ENCODE results near the gene FREM2.

The FREM2 gene

GRCh38 chr13:38763446-38764381, 76.8 kb downstream of the FREM2 start:
- DNase-seq = no peak

GRCh38 chr13:38766799-38767198, 79.9 kb downstream of the FREM2 start:
- DNase-seq = no peak

- no peak for DNase-seq
Measured at GRCh38 chr13:38767506-38768265, 80.8 kb downstream of the FREM2 start.

GRCh38 chr13:38769526-38769925, 82.6 kb downstream of the FREM2 start:
- DNase-seq = no peak

DNA sequence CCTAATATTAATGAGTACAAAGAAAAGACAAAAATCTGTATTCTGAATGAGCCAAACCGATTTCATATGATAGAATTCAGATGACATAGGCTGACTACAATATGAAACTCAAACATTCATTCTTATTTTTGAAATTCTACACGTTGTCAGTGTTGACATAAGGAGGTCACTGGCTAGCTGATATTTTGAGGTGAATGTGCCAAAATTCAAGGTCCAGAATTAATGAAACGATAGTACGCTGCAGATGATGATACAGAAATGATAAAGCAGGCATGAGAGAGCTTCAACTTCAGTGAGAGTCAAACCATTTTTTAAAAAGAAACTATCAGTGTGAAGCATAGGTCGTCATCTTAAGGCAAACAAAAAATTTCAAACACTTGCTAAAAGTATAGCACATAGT, 88.2 kb downstream of the FREM2 start:
- no peak for DNase-seq

DNA sequence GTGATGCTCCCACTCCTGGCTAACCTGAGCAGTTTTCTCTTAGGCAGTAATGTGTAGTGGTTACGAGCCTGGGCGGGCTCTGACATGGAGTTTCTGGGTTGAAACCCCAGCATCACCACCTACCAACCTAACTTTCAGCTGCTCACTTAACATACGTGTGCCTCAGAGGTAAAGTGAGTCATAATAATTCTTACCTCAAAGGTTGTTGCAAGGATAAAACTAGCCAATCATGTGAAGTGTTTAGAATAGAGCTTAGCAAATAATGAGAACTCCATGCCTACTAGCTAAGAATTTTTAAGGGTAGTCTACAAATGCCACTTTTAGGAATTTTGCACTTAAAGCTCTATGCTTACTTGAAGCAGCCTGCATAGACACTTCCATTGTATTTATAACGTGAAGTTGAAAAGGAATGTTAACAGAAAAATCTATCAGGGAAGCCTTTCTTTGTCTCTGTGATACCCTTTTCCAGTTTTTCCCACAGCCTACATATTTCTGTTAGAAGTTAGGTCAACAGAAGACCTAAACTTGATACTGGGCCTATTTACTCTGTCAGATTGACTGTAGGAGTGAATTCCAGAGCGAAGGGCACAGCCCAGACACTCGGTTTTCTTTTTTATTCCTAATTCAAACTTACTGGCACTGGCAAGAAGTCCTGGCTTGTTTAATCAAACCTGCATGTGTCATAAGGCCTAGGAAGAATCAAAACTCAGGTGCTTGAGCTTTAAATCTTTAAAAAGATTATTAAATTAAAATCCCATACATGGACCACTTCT, 90.7 kb downstream of the FREM2 start:
- DNase-seq = no peak

GRCh38 chr13:38781539-38781938, 94.7 kb downstream of the FREM2 start:
- no peak for DNase-seq

GRCh38 chr13:38784036-38784880, 97.4 kb downstream of the FREM2 start:
- no peak for DNase-seq

DNA sequence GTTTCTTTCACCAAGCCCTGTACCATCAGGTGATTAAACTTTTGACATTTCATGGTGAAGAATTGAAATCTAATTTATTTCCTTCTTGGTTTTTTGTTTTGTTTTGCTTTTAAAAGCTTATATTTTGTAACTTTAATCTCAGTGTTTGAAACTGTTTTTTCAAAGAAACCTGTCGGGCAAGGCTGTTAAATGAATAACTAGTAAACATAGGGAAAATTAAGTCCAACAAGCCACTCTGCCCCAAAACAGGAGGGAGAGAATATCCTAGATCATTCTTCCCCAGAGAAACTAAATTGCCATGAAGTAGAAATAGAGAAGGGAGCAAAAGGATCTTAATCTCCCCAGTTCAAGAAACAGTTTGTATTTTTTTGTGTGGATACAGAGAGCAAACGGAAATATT, 98.2 kb downstream of the FREM2 start:
- no peak for DNase-seq

DNA sequence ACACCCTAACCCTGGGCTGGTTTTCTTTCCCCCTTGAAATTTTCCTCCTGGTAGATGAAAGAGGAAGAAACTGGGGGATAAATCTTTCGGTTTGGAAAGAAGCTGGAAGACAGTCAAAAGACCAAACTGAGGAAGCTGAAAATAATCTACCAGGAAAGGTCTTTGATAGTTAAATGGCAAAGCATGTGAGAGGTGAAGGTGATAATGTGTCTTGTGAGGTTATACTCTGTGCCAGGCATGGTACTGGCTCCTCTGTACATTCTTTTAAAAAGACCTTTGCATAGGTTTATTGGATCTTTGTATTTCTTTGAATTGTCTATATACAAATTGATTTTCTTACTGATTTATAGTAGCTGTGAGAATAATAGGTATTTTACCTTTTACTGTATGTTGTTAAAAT, 98.6 kb downstream of the FREM2 start:
- DNase-seq = no peak

DNA sequence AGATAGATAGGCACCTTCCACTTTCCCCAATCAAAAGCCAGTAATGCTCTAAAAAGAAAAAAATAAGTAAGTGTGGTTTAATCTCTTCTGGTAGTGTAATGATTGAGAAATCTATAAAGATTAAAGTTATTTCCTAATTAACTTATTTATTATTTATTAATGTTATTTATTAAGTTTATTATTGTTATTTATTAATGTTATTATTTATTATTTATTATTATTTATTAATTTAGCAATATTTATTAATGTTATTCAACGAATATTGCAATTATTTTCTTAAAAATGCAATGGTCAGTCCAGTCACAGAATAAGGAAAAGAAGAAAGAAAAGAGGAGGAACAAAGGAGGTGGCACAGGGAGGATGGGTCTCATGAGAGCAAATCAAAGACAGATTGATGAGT, 100.7 kb downstream of the FREM2 start:
- no peak for DNase-seq

- no peak for DNase-seq
Measured at GRCh38 chr13:38796890-38797289, 110.0 kb downstream of the FREM2 start.

DNA sequence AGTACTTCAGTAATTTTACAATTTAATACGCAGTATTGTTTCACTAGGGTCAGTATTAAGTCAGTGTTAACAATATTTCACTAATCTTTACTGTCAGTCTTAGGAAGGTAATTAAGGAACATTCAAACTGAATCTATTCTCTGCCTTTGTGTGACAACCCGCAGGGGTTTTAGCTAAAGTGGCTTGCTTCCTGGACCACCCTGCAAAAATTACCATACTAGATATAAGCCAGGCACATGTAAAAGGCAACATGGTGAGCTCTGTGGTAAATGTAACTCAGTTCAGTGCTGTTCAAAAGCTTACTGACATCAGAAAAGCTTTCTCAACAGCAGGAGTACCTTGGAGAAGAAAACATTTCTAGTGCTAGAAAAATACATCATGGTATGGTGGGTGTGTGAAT, 116.7 kb downstream of the FREM2 start:
- DNase-seq = no peak

DNA sequence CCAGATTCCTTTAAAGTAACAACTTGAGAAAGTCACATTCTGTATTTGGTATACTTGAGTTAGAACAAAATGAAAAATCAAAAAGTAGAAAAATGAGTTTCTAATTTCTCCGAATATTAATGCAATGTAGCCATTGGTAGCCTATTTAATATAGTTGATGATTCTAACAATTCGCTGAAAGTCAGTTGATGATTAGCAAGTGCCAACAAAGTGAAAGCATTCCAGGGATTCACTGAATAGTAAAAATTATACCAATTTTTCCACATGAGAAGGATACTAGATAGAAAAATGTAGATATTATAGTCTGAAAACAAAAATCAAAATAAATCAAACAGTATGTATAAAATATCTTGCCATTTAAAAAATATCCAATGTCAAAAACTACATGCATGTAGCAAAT, 117.2 kb downstream of the FREM2 start:
- no peak for DNase-seq

- DNase-seq = no peak
Measured at GRCh38 chr13:38804536-38804935, 117.7 kb downstream of the FREM2 start.

GRCh38 chr13:38814331-38814730, 127.5 kb downstream of the FREM2 start:
- DNase-seq = no peak

- DNase-seq = no peak
Measured at GRCh38 chr13:38819053-38819452, 132.2 kb downstream of the FREM2 start.

GRCh38 chr13:38819596-38819995, 132.7 kb downstream of the FREM2 start:
- no peak for DNase-seq

DNA sequence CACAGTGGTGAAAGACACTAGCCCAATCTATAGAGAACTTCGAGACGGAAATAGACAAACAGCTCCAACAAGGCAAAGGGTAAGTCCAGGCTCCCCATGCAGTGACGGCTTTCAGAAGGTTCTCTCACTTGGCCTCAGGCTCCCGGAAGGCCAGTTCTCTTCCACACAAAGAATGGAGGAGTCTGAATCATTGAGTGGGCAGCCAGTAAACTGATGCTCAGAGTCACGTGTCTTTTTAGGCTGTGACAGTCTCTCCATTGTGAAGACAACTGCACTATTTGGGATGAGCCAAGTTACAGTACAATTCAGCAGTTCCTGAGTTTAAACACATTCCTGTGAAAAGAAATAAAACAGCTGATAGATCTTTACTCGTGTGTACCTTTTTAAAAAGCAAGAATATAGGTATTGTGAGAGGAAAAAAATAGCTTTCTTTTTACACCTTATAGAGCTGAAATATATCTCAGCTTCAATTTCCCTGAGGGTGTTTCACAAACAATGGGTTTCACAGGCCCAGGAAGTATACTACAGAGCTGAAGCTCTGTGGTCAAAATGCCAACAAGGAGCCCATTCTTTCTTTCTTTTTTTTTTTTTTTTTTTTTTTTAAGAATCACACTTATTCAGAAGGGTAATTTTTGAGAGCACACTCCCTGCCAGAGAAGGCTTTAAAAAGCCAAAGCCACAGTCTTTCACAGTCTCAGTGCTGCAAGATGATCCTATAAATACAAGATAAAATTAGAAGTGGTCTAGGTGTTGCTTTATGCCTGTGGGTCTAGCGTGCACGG, 135.1 kb downstream of the FREM2 start:
- no peak for DNase-seq

DNA sequence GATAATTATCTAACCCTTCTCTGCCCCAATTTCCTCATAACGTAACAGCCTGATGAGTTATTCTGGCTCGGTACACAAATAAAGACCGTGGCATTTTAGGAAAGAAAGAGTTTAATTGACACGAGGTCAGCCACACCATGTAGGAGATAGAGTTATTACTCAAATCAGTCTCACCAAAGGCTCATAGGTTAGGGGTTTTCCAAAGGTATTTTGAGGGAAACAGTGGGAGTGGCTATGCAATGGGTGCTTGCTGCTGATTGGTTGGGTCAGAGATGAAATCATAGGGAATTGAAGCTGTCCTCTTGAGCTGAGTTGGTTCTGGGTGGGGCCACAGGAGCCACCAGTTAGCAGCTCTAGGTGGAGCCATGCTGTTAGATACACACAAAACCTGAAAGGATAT, 137.5 kb downstream of the FREM2 start:
- DNase-seq = no peak

- DNase-seq = no peak
Measured at GRCh38 chr13:38826182-38826813, 139.4 kb downstream of the FREM2 start.

Measured in inflammatory macrophage treated with lipopolysaccharide for 1 hour (primary cell).